CD4-positive, alpha-beta T cell treated with Interferon gamma for 1 hour (primary cell): ENCODE measurements around the gene YAE1.

ENCODE experiments used
- DNase-seq: peaks from one replicate; pipeline ENCODE4 v3.0.0-alpha.2; 2020

The YAE1 gene

GRCh38 chr7:39557911-39558310, 8.3 kb upstream of the YAE1 start:
- no peak for DNase-seq

GRCh38 chr7:39560408-39560807, 5.8 kb upstream of the YAE1 start:
- DNase-seq: no peak

- no peak for DNase-seq
Measured at GRCh38 chr7:39560997-39561396, 5.2 kb upstream of the YAE1 start.

- no peak for DNase-seq
Measured at GRCh38 chr7:39565538-39565937, 666 bp upstream of the YAE1 start.

- no peak for DNase-seq
Measured at GRCh38 chr7:39567294-39567693, 1.1 kb downstream of the YAE1 start.

GRCh38 chr7:39574673-39575349, 8.6 kb downstream of the YAE1 start:
- no peak for DNase-seq

- no peak for DNase-seq
Measured at GRCh38 chr7:39577229-39577874, 11.1 kb downstream of the YAE1 start.

- DNase-seq: peak; percentile 75
Measured at GRCh38 chr7:39580149-39580874, 14.1 kb downstream of the YAE1 start.

- DNase-seq: no peak
Measured at GRCh38 chr7:39582536-39582935, 16.3 kb downstream of the YAE1 start.

- DNase-seq: no peak
Measured at GRCh38 chr7:39583539-39583938, 17.3 kb downstream of the YAE1 start.

- no peak for DNase-seq
Measured at GRCh38 chr7:39587393-39587792, 21.2 kb downstream of the YAE1 start.

- no peak for DNase-seq
Measured at GRCh38 chr7:39588416-39588815, 22.2 kb downstream of the YAE1 start.

- DNase-seq: peak; percentile 57
Measured at GRCh38 chr7:39589323-39590111, 23.3 kb downstream of the YAE1 start.

GRCh38 chr7:39592586-39592985, 26.4 kb downstream of the YAE1 start:
- DNase-seq: no peak

GRCh38 chr7:39594988-39595620, 28.9 kb downstream of the YAE1 start:
- no peak for DNase-seq

- no peak for DNase-seq
Measured at GRCh38 chr7:39602351-39602750, 36.1 kb downstream of the YAE1 start.

GRCh38 chr7:39603924-39604323, 37.7 kb downstream of the YAE1 start:
- DNase-seq: no peak

- DNase-seq: no peak
Measured at GRCh38 chr7:39605087-39605486, 38.9 kb downstream of the YAE1 start.

- DNase-seq: no peak
Measured at GRCh38 chr7:39606352-39606751, 40.1 kb downstream of the YAE1 start.

- DNase-seq: no peak
Measured at GRCh38 chr7:39606941-39607340, 40.7 kb downstream of the YAE1 start.

GRCh38 chr7:39607865-39608264, 41.7 kb downstream of the YAE1 start:
- DNase-seq: no peak

- DNase-seq: no peak
Measured at GRCh38 chr7:39608278-39608677, 42.1 kb downstream of the YAE1 start.
